IPS-20b (cell line): ENCODE measurements around the gene SELL.
"Not testable (repeated sequence)": the region's sequence is repeated elsewhere in the genome, so short reads cannot be mapped to it uniquely, and the experiment has no call there.

Experiments
- H3K27ac ChIP-seq: one replicate; pipeline ENCODE4 v1.5.1; 2013; ENCODE audit warnings: low read length
- H3K27me3 ChIP-seq: 2 replicates; pipeline ENCODE4 v1.6.1; 2013; ENCODE audit warnings: mild to moderate bottlenecking, low read length, inconsistent platforms; ENCODE audit not compliant: insufficient read depth
- H3K36me3 ChIP-seq: 2 replicates; pipeline ENCODE4 v1.6.1; 2013; ENCODE audit warnings: low read depth, mild to moderate bottlenecking, inconsistent platforms, low read length, moderate library complexity; ENCODE audit not compliant: insufficient read depth
- H3K4me1 ChIP-seq: 2 replicates; pipeline ENCODE4 v1.6.1; 2013; ENCODE audit warnings: mild to moderate bottlenecking, control low read depth, inconsistent platforms, low read length, moderate library complexity; ENCODE audit not compliant: insufficient read depth
- H3K4me3 ChIP-seq: 2 replicates; pipeline ENCODE4 v1.5.1; 2013; ENCODE audit warnings: mild to moderate bottlenecking, low read length, inconsistent platforms
- H3K9ac ChIP-seq: 2 replicates; pipeline ENCODE4 v1.6.1; 2013; ENCODE audit warnings: low read depth, mild to moderate bottlenecking, inconsistent platforms, low read length, moderate library complexity
- H3K9me3 ChIP-seq: 2 replicates; pipeline ENCODE4 v1.6.1; 2013; ENCODE audit warnings: mild to moderate bottlenecking, low read depth, low read length, inconsistent platforms; ENCODE audit not compliant: insufficient read depth

Gene SELL

DNA sequence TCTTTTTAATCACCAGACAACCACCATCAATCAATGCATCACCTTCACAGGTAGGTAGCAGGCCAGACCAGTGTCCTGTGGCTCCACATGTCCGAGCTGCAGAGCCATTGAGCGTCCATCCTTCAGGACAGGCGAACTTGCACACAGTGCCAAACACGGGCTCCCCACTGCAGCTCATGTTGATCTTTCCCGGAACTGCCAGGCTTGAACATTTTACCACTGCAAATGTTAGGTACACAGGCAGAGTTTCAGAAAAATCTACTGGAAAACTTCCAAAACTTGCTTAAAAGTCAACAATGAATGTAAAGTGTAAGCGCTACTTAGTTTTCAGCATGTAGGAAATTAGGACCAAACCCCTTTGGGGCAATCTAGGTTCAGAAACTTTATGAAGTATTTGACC, 15.9 kb upstream of the SELL start:
- no peaks in the 10 kb centered on the region for H3K36me3 ChIP-seq
- no peaks in the 10 kb centered on the region for H3K9me3 ChIP-seq
- no peak overlapping the region for H3K27ac ChIP-seq

DNA sequence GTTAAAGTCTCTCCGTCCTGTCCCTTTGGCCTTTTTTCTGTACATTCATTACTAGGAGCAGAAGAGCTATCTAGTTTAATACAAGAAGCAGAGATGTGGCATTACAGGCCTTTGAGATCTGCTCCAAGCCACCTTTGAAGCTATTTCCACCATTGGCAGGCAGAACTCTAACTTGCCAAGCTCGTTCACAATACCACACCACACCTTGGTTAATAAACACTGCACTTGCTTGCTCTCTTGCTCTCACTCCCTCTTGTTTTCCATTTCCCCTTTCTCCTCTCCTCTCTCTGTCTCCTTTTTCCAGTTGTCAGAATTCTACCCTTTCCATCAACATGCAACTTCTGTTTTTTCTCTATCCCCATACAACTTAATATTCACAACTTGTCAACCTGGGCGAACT, 15.4 kb upstream of the SELL start:
- Histone ChIP-seq H3K9ac (no peak overlapping the region), H3K27me3 (no peaks in the 10 kb centered on the region), H3K36me3 (no peaks in the 10 kb centered on the region), H3K4me3 (no peak overlapping the region), H3K4me1 (no peaks in the 10 kb centered on the region), H3K9me3 (no peaks in the 10 kb centered on the region), H3K27ac (no peak overlapping the region)

More for the DNA sequence above, 15.9 kb upstream of the SELL start:
- Histone ChIP-seq H3K4me3 (no peak overlapping the region), H3K27me3 (no peaks in the 10 kb centered on the region), H3K9ac (no peak overlapping the region), H3K4me1 (no peaks in the 10 kb centered on the region)

DNA sequence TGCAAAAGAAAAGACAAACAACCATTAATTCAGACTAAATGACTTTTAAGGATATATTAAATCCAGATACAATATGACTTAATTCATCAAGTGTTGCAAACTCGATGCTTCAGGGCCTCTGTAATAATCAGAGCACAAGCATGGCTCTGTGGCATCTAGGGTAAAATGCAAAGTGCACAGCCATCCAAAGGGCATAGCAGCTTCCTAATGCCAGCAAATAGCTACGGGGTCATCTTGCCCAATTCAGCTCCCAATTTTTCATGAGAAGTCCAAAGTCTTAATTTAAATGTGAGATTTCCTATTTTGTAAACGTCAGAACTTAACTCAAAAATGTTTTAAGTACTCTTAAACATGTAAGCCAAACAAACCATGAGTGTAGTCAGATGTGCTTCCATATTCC, 14.5 kb upstream of the SELL start:
- Histone ChIP-seq H3K4me1 (no peaks in the 10 kb centered on the region), H3K27me3 (no peaks in the 10 kb centered on the region), H3K9me3 (no peaks in the 10 kb centered on the region), H3K9ac (no peak overlapping the region), H3K36me3 (no peaks in the 10 kb centered on the region), H3K27ac (no peak overlapping the region), H3K4me3 (no peak overlapping the region)

DNA sequence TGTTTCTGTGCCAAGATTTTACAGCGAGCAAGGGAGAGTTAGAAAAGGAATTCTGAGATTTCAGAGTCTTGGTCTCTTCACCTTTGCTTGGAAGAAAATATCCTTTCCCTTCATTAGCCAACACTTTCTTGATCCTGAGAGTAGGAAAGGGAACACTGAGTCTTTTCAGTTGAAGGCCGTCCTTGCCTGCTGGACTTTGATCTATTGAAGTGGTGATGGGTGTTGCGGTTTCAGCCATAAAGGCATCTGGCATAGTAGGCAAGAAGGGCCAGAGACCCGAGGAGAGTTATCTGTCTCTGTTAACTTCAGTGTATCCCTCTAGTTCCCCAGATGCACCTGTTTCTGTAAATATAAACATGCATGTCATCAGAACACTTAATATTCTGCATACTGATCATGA, 12.7 kb upstream of the SELL start:
- H3K36me3 ChIP-seq: no peaks in the 10 kb centered on the region
- no peaks in the 10 kb centered on the region for H3K27me3 ChIP-seq
- H3K9ac ChIP-seq: no peak overlapping the region
- H3K4me1 ChIP-seq: no peaks in the 10 kb centered on the region
- H3K4me3 ChIP-seq: no peak overlapping the region
- H3K9me3 ChIP-seq: no peaks in the 10 kb centered on the region
- no peak overlapping the region for H3K27ac ChIP-seq

DNA sequence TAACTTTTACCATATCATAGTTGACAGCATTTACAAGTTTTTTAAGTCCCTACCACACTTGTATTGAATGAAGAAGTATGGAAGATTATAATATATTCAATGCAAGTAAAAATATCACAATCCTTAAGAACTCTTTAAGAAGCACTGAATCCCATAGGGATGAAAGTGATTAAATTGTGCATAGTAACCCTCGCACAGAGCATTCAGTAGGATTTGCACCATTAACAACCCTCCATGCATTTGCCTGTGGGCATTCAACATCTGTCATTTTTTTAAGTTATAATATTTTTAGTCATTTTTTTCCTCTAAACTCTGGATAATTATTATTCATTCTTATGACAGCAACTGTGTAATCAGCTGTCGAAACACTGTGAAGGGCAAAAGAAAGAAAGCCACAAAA, 12.3 kb upstream of the SELL start:
- no peak overlapping the region for H3K27ac ChIP-seq
- no peaks in the 10 kb centered on the region for H3K27me3 ChIP-seq
- no peaks in the 10 kb centered on the region for H3K4me1 ChIP-seq
- no peaks in the 10 kb centered on the region for H3K9me3 ChIP-seq
- H3K36me3 ChIP-seq: no peaks in the 10 kb centered on the region
- no peak overlapping the region for H3K9ac ChIP-seq
- H3K4me3 ChIP-seq: no peak overlapping the region

DNA sequence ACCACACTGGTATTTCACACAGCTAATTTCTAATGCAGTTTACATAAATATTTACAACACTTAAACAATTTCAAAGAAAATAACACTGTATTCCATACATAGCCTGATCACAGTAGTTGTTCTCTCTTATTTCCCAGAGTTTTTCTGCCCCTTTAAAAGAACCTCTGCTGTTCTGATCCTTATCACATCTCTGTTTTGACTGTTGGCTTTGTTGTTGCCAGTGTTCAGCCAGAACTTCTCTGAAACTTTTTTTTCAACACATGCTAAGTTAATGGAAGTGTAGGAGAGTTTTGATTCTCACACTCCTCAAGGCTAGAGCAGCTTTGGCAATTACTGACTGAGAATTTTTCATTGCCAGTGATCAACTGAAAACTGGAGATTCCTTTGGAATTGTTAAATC, 11.4 kb upstream of the SELL start:
- no peaks in the 10 kb centered on the region for H3K9me3 ChIP-seq
- H3K4me3 ChIP-seq: no peak overlapping the region
- H3K4me1 ChIP-seq: no peaks in the 10 kb centered on the region
- no peaks in the 10 kb centered on the region for H3K27me3 ChIP-seq
- H3K9ac ChIP-seq: no peak overlapping the region
- no peaks in the 10 kb centered on the region for H3K36me3 ChIP-seq
- no peak overlapping the region for H3K27ac ChIP-seq

DNA sequence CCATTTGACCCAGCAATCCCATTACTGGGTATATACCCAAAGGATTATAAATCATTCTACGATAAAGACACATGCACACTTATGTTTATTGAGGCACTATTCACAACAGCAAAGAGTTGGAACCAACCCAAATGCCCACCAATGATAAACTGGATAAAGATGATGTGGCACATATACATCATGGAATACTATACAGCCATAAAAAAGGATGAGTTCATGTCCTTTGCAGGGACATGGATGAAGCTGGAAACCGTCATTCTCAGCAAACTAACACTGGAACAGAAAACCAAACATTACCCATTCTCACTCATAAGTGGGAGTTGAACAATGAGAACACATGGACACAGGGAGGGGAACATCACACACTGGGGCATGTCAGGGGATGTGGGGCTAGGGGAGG, 3.7 kb upstream of the SELL start:
- not testable (repeated sequence) for H3K36me3 ChIP-seq, H3K4me3 ChIP-seq, H3K4me1 ChIP-seq, H3K9ac ChIP-seq, H3K27me3 ChIP-seq, H3K9me3 ChIP-seq, H3K27ac ChIP-seq

DNA sequence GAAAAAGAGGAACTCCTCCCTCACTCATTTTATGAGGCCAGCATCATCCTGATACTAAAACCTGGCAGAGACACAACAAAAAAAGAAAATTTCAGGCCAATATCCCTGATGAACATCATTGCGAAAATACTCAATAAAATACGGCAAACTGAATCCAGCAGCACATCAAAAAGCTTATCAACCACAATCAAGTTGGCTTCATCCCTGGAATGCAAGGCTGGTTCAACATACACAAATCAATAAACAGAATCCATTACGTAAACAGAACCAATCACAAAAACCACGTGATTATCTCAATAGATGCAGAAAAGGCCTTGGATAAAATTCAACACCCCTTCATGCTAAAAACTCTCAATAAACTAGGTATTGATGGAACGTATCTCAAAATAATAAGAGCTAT, 1.7 kb upstream of the SELL start:
- H3K36me3 ChIP-seq, H3K27me3 ChIP-seq, H3K4me3 ChIP-seq, H3K4me1 ChIP-seq, H3K9ac ChIP-seq, H3K27ac ChIP-seq, H3K9me3 ChIP-seq: not testable (repeated sequence)

DNA sequence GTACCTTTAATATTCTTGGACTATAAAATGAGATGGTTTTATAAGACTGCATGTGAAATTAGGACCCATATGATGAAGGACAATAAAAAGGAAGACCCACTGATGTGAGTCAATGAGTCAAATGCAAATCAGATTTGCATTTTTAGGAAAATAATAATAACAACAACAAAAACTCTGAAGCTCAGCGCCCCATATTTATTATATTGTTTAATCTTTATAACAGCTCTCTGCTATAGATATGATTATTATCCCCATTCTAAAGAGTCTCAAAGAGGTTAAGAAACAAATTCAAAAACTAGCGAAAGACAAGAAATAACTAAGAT, 850 bp upstream of the SELL start:
- H3K27me3 ChIP-seq: no peaks in the 10 kb centered on the region
- no peak overlapping the region for H3K9ac ChIP-seq
- H3K27ac ChIP-seq: no peak overlapping the region
- no peaks in the 10 kb centered on the region for H3K9me3 ChIP-seq
- no peak overlapping the region for H3K4me3 ChIP-seq
- peaks cover 4% of the 10 kb centered on the region for H3K4me1 ChIP-seq
- no peaks in the 10 kb centered on the region for H3K36me3 ChIP-seq

DNA sequence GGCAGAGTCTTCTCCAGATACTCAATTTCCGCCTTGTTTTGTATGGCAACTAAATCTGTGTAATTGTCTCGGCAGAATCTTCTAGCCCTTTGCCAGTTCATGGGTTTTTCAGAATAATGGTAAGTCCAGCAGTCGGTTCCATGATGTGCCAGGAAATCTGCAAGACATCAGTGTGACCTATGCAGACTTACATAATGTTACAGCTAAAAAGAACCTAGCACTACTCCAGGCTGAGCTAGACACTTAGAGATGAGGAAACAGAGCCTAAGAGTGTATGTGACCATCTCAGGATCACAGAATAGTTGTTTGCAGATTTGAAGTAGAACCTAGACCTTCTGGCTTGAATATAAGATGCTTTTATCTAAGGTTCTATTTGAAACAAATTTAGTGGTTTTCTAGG, 2.8 kb downstream of the SELL start:
- H3K27ac ChIP-seq: no peak overlapping the region
- no peaks in the 10 kb centered on the region for H3K27me3 ChIP-seq
- H3K36me3 ChIP-seq: no peaks in the 10 kb centered on the region
- H3K4me1 ChIP-seq: peaks cover 4% of the 10 kb centered on the region
- H3K9me3 ChIP-seq: no peaks in the 10 kb centered on the region
- H3K4me3 ChIP-seq: no peak overlapping the region
- no peak overlapping the region for H3K9ac ChIP-seq

DNA sequence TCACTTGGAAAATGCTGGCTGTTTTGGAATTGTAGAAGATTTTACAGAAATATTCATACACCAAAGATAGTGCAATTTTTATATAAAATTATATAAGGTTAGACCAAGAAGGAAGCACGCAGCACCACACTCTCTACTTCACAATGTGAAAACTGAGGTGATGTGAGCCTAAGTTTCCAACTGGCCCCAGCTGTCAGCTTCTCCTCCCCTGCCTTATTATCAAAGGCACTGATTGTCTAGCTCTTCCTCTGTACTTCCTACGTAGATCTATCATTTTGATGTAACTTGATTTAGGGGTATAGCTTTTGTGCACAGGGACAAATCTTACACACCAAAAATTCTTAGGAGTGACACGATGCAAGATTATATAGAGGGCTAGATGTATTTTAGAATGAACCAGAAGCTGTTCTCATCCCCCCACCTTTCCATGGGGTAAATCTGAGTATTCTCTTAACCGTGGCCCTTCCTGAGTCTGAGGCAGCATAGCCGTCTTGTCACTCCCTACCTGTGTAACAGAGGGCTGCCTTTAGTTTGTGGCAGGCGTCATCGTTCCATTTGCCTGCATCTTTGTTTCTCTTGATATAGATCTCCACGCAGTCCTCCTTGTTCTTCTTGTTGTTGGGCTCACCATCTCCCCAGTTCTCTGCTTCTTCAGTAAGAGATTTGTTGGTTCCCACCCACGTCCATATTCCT, 3.4 kb downstream of the SELL start:
- Histone ChIP-seq H3K36me3 (no peaks in the 10 kb centered on the region), H3K4me1 (peaks cover 4% of the 10 kb centered on the region), H3K27ac (no peak overlapping the region), H3K27me3 (no peaks in the 10 kb centered on the region), H3K9me3 (no peaks in the 10 kb centered on the region), H3K9ac (no peak overlapping the region), H3K4me3 (no peak overlapping the region)

DNA sequence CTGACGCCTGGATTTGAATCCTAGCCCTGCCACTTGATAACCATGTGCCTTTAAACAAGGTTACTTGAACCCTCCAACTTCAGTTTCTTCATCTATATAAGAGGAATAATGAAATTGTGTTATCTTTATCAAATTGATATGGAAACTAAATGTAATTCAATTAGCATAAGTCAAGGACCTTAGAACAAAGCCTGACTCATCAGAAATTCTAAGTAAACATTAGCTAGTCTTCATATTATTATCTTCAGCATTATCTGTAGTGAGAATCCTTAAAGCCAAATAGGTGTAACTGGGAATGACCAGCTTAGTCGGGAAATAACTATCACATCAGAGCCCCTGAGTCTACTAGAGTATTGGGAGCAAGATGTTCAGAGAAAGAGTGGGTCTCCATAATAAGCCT, 6.6 kb downstream of the SELL start:
- H3K27me3 ChIP-seq: no peaks in the 10 kb centered on the region
- H3K9me3 ChIP-seq: no peaks in the 10 kb centered on the region
- no peak overlapping the region for H3K27ac ChIP-seq
- no peaks in the 10 kb centered on the region for H3K4me1 ChIP-seq
- H3K4me3 ChIP-seq: no peak overlapping the region
- no peak overlapping the region for H3K9ac ChIP-seq
- H3K36me3 ChIP-seq: no peaks in the 10 kb centered on the region
